NCI-H69 (cell line): Measurements from ENCODE around the gene IL17RA.
A peak's percentile ranks its signal among the peaks of the same experiment; 100 is the strongest.

Source experiments
- DNase-seq: peaks from one replicate; lab custom pipeline; 2025; lab: John Stamatoyannopoulos, UW

IL17RA gene

DNA sequence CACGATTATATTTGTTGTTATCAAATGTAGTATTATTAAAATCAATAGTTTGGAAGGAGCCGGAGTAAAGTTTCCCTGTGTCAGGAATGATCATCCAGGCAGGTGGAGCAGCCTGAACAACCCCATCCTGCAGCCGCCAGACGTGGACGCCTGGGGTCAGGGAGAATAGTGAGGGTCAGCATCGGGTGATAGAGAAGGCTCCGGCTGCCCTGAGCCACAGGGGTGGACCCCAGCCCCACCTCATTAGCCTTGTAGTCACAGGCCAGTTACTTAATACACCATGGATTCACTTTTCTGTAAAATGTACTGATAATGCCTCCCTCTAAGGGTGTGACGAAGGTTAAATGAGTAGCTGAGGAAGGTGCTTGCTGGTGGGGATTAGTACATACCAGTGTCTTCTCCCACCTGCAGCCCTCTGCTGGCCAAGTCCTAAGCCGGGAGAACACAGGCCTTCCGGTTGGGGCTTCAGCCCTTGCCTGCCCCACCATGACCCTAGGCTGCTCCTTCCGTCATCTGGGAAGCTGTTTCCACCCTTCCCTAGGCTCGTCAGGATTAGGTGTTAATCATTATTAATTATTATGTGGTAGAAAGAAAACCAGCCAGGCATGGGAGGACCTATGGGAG is 21.5 kb downstream of the IL17RA start:
- no peak for DNase-seq

DNA sequence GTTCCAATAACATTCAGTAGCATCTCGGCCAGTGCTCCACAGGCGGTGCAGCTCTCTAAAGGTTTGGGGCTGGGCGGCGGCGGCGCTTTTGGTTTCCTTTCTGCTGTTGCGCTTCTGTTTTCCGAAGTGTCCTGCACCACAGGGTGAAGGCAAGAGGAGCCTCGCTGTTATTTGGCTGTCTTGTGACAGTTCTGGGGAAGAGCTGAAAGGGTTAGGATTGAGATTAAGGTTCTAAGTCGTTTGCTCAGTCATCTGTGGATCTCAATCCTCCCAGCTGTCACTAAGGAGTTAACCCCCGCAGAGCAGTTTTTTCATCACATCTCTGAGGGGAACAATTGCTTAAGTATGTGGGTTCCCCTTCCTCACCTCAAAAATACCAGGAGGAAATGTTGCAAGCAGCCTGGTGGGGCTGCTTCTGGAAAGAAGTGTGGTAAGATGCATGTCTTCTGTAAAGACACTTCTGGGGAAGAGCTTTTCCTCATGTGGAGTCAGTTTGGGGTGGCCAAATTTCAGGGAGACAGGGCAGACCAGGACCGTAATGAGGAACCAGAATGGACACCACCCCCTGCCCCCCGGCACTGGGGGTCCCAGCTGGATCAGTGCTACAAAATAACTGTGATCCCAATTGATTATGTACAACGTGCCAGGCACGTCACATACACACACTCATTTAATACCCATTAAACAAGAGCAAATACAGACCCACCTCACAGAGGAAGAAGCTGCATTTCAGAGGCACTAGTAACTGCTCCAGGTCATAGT is 22.2 kb downstream of the IL17RA start:
- no peak for DNase-seq

DNA sequence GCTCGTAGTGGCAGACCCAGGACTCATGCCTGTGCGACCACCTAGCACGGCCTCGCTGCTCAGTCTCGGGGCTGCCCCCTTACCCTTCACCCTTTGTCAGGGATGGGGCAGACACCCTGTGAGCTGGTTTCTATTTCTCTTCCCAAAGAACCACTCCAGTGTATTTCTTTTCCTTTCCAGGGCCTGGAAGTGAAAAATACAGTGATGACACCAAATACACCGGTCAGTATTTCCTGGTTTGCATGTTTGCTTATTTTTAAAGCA is 22.7 kb downstream of the IL17RA start:
- DNase-seq = no peak

DNA sequence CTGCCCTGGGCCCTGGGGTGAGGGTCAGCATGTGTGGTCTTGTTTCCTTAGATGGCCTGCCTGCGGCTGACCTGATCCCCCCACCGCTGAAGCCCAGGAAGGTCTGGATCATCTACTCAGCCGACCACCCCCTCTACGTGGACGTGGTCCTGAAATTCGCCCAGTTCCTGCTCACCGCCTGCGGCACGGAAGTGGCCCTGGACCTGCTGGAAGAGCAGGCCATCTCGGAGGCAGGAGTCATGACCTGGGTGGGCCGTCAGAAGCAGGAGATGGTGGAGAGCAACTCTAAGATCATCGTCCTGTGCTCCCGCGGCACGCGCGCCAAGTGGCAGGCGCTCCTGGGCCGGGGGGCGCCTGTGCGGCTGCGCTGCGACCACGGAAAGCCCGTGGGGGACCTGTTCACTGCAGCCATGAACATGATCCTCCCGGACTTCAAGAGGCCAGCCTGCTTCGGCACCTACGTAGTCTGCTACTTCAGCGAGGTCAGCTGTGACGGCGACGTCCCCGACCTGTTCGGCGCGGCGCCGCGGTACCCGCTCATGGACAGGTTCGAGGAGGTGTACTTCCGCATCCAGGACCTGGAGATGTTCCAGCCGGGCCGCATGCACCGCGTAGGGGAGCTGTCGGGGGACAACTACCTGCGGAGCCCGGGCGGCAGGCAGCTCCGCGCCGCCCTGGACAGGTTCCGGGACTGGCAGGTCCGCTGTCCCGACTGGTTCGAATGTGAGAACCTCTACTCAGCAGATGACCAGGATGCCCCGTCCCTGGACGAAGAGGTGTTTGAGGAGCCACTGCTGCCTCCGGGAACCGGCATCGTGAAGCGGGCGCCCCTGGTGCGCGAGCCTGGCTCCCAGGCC is 23.7 kb downstream of the IL17RA start:
- DNase-seq = no peak

DNA sequence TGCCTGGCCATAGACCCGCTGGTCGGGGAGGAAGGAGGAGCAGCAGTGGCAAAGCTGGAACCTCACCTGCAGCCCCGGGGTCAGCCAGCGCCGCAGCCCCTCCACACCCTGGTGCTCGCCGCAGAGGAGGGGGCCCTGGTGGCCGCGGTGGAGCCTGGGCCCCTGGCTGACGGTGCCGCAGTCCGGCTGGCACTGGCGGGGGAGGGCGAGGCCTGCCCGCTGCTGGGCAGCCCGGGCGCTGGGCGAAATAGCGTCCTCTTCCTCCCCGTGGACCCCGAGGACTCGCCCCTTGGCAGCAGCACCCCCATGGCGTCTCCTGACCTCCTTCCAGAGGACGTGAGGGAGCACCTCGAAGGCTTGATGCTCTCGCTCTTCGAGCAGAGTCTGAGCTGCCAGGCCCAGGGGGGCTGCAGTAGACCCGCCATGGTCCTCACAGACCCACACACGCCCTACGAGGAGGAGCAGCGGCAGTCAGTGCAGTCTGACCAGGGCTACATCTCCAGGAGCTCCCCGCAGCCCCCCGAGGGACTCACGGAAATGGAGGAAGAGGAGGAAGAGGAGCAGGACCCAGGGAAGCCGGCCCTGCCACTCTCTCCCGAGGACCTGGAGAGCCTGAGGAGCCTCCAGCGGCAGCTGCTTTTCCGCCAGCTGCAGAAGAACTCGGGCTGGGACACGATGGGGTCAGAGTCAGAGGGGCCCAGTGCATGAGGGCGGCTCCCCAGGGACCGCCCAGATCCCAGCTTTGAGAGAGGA is 24.5 kb downstream of the IL17RA start:
- DNase-seq = no peak

DNA sequence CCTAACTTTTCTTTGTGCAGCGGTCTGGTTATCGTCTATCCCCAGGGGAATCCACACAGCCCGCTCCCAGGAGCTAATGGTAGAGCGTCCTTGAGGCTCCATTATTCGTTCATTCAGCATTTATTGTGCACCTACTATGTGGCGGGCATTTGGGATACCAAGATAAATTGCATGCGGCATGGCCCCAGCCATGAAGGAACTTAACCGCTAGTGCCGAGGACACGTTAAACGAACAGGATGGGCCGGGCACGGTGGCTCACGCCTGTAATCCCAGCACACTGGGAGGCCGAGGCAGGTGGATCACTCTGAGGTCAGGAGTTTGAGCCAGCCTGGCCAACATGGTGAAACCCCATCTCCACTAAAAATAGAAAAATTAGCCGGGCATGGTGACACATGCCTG is 25.2 kb downstream of the IL17RA start:
- DNase-seq = no peak

DNA sequence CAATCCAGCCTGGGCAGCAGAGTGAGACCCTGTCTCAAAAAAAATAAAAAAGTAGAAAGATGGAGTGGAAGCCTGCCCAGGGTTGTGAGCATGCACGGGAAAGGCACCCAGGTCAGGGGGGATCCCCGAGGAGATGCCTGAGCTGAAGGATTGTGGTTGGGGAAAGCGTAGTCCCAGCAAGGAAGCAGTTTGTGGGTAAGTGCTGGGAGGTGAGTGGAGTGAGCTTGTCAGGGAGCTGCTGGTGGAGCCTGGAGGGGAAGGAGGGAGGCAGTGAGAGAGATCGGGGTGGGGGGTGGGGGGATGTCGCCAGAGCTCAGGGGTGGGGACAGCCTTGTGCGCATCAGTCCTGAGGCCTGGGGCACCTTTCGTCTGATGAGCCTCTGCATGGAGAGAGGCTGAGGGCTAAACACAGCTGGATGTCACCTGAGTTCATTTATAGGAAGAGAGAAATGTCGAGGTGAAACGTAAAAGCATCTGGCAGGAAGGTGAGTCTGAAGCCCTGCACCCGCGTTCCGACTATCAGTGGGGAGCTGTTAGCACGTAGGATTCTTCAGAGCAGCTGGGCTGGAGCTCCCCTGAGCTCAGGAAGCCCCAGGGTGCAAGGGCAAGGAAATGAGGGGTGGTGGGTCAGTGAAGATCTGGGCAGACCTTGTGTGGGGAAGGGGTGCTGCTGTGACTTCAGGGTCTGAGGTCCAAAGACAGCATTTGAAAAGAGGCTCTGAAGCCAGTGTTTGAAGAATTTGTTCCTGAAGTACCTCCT is 26.2 kb downstream of the IL17RA start:
- no peak for DNase-seq

DNA sequence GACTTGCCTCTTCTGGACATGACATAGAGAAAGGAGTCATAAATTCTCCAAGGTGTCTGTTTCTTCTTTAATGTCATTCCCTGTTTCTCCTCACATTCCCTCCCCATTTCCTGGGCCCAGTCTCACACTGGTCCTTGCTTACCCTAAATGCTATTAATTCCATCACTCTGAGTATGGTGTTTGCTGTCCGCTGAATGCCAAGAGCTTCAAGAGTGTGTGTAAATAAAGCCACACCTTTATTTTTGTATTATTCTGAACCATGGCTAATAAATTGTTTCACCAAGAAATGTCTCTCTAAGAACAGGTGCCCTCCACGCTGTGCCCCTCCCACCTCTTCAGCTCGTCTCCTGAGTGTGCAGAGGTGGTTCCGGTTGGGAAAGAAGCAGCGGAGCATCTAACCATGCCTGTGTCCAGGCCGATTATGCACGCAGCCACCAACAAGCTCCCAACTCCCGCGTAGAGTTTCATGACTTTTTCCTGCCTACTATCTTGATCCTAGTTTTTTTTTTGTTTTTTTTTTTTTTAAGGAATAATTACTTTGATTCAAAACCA is 27.8 kb downstream of the IL17RA start:
- DNase-seq = peak; percentile 60

DNA sequence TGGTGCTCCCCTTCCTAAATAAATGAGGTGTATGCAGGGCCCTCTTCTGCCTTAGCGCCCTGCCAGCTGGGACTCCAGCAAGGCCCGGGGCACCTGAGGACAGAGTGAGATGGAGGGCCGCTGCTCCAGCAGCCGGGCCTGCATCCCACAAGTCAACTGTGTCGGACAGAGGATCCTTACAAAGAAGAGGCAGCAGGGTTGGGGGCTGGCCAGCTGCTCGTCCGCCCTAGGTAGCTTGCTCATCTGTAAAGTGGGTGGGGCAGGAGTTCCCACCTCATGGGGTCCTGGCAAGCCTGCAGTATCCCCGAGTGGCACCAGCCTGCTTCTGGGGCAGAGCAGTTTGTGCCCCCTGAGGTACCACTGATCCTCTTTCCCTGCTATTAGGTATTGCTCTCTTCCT is 28.8 kb downstream of the IL17RA start:
- DNase-seq = no peak

DNA sequence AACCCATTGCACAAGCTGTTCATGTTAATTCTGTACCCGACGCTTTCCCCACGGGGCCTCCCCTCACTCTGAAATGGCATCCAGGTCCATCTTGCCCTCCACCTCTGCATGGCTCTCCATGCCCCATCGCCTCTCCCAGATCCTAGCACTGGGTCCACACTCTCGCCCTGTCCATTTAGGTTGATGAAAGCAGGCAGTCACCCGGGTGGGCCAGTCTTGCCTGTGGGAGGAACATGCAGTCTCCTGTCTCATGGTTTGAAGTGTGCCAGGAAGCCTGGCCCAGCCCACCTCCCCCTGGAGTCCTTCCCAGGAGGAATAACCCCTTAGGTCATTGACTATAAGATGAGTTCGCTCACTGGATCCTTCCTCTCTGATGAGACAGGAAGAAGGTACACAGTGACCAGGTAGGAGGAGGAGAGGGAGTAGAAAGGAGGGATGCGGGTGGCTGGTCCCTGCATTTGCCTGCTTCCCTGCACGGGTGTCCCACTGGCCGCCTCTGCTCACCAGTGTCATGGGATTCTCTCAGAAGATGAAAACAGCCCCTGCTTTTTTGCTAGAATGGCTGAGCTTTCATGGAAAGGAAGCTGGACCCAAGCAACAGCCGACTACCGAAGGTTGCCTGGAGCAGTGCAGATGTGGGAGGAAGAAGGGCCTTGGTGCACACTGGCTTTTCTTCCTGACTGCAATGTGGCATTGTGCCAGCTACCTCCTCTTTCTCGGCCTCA is 29.5 kb downstream of the IL17RA start:
- DNase-seq = peak; percentile 25

DNA sequence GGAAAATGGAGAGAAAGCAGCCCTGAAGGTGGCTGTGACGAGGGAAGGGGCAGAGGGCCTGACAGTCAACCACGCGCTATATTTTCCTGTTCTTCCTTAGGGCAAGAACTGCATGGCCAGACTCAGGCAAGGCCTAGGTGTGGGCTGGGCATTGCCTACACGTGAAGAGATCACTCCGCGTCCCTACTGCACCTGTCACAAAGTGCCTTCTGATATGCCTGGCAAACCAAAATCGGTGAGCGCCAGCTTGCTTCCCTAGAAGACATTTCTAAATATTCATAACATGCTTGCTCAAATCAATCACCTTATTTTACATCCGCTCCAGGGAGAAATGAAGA is 30.1 kb downstream of the IL17RA start:
- DNase-seq = no peak

DNA sequence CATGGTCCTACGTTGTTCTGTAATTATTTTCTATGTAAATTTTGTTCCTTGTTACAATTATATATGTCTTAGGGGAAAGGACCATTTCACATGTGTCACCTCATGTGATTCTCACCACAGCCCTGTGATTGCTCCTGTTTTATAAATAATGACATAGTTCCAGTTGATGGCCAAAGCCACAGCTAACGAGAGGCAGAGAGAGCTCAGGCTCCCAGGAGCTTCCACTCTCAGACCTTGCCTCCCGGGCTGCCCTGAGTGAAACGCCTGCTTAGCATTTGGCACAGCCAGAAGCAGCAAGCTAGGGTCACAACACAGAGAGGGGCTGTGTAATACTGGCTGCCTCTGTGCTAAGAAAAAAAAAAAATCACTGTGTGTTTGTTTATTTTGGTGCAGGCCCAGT is 30.4 kb downstream of the IL17RA start:
- DNase-seq = no peak

DNA sequence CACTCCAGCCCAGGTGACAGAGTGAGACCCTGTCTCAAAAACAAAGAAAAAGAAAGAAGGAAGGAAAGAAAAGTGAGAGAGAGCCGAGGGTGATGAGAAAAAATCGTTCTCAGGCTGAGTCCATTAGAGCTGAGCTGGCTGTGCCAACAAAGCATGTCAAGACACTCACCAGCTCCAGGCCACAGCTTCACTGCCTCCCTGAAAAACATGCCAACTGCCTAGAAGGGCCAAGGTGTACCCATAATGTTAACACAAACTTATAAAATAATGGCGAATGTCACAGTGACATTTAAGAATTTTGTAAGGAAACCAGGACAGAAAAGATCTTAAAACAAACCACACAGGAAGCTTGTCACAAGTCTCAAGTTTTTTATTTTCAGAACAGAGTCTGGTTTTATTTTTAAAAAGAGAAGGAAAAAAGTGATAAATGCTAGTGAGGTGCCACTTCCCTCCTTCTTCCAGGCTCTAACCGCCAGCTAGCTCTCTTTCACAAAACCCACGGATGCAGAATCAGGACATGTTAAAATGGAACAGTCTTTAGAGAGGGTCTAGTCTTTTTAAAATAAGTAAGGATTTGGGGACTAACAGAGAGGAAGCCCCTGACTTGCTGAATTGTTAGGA is 31.3 kb downstream of the IL17RA start:
- no peak for DNase-seq

DNA sequence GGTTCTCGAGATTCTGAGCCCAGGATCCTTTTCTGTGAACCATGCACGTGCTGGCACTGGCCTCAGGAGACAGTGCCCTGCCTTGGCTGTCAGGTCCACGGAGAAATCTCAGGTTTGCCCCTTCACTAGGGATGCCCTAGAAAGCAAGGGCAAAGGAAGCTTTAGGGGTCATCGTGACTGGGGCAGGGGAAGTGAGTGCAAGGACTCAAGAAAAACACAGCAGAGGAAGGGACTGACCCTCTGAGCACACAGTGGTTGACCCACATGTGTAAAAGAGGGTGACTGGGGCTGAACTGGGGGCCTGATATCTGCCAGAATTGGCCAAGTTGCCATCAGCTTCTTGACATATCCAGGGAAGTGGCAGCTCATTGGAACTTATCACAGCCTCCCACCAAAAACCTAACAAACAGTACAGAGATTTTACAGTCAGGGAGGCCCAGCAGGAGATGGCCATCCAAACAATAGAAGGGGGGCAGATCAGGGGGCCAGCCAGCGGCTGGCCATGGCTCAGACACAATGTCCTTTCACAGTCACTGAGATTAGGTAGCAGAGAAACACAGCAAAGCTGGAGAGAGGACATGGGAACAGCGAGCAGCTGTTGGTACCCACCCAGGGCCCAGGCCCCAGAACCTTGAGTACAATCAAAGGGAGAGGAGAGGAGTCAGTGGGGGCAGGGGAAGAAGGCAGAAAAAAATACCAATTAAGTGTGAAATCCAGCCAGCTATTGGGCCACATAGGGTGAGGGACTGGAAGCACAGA is 32.0 kb downstream of the IL17RA start:
- peak; percentile 46 for DNase-seq

DNA sequence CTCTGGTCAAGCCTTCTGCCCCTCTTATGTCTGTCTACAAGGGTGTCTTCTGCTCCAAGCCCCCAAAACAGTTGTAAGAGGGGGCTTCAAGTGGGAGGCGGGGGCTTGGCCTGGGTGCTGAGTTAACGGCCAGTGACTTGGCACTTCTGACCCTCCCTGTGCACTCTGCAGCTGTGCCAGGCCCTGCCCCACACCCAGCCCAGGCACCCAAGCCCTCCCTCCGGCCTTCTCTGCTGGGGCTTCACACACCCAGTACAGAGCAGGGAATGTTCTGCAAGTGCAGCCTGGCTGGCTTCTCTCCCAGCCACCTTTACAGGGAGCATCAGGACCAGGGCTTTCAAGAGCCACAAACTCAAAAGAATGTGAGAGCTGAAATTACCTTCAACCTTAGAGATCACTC is 32.6 kb downstream of the IL17RA start:
- DNase-seq = no peak

DNA sequence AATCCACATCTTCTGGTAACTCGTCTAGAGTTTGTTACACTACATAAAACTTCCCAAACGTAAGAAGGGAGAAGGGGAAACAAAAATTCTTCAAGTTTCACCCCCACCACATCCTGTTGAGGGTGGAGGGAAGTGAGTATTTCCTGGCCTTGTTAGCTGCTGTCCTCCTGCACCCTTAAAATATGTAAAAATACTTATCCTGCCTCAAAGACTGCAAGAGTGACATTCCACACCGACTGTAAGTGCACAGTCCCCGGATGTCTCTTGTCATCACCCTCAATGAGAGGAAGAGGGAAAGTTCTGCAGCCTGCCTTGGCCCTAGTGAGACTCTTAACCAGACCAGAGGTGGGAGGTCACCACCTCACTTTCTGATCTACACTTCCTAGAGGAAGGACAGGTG is 33.1 kb downstream of the IL17RA start:
- no peak for DNase-seq

DNA sequence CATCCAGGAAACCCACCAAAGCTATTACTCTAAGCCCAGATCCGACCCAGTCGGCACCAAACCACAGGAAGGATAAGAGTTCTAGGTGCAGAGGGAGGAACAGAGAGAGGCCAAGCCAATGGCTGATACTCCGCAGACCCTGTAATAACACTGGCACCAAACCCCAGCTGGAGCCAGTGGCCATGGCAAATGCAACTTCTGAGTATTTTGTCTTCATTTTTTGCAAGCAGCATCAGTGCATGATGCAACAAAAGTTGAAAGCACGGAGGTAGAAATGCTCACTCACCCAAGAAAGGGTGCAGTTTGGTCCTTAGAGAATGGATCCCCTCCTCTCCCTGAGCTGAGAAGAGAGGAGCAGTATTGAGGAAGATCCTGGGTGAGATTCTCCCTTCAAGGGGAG is 33.5 kb downstream of the IL17RA start:
- DNase-seq = no peak

DNA sequence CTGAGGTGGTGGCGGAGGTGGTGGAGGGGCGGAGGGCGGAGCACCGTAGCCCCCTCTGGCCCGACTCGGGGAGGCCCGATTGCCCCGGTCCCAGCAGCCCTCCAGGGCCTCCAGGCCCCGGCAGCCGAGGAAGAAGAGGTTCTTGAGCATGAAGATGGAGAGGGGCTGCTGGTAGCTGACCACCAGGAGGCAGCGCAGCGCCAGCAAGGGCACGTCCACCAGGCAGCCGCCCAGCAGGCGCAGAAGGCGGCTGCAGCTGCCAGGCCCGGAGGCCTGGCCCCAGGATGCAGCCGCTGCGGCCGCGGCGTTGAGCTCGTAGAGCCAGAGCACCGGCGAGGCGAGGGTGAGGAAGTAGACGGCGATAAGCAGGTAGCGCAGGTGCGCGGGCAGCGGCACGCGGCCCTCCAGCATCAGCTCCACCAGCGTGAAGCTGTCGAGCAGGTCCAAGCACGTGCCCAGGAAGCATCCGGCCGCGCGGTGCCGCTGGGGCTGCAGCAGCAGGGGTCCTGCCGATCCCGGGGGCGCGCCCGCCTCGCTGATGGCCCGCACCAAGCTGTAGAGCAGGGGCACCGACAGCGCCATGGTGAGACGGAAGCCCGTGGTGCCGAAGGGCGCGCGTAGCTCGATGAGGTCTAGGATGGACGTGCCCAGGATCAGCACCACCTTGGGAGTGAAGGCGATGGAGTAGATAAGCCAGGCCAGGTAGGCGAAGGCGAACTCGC is 34.8 kb downstream of the IL17RA start:
- DNase-seq = peak; percentile 38

DNA sequence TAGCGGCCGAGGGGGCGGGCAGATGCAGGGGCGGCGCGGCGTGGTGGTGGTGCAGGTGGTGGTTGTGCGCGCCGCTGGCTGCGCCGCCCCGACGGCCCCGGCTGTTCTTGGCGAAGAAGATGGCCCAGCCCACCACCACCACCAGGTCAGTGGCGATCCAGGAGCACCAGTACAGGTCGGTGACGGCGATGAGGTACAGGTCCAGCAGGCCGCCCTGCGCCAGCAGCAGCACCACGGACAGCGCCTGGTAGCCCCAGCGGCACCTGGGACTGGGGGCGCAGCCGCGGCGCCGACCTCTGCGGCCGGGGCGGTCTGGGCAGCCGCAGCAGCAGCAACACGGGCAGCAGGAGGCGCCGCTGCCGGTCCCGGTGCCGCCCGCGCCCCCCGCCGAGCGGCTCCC is 35.5 kb downstream of the IL17RA start:
- DNase-seq = peak; percentile 42
